ENCODE data around the gene TUBGCP2. TPM values are rescaled to one million over a fixed set of nuclear protein-coding genes. Genes with fewer than 3 reads are reported as not detected.

Gene TUBGCP2
- total RNA-seq, 2 donors from 2014 or later: 53.8 to 53.9 TPM

- no peak for ATAC-seq
- no peak for DNase-seq
- intact Hi-C loops (cut with DNase I, micrococcal nuclease): no loop called here
Observed at GRCh38 chr10:133344236-133344635, 35.6 kb upstream of the TUBGCP2 start.

GRCh38 chr10:133343558-133343957 is 34.9 kb upstream of the TUBGCP2 start:
- no peak for DNase-seq
- intact Hi-C loops (cut with DNase I, micrococcal nuclease): no loop called here
- ATAC-seq: no peak

GRCh38 chr10:133342942-133343341 is 34.3 kb upstream of the TUBGCP2 start:
- ATAC-seq (no peak), DNase-seq (no peak)
- intact Hi-C loops (cut with DNase I, micrococcal nuclease): no loop called here

- intact Hi-C loops (cut with DNase I, micrococcal nuclease): no loop called here
- DNase-seq (no peak), ATAC-seq (no peak)
Observed at GRCh38 chr10:133341983-133342382, 33.3 kb upstream of the TUBGCP2 start.

GRCh38 chr10:133339708-133340380 is 31.2 kb upstream of the TUBGCP2 start:
- intact Hi-C loops (cut with DNase I, micrococcal nuclease): no loop called here
- DNase-seq: no peak
- ATAC-seq: no peak

- intact Hi-C loops (cut with DNase I, micrococcal nuclease): no loop called here
- no peak for ATAC-seq
- no peak for DNase-seq
Observed at GRCh38 chr10:133338080-133339071, 29.7 kb upstream of the TUBGCP2 start.

GRCh38 chr10:133337370-133337725 is 28.7 kb upstream of the TUBGCP2 start:
- ATAC-seq (no peak), DNase-seq (no peak)
- intact Hi-C loops (cut with DNase I, micrococcal nuclease): no loop called here

- ATAC-seq (peak; percentile 31), DNase-seq (peak in 1 of 2 donors; percentile 73)
- intact Hi-C loops (cut with DNase I, micrococcal nuclease): no loop called here
Observed at GRCh38 chr10:133336577-133337369, 28.1 kb upstream of the TUBGCP2 start, which contains the start of gene CALY. TSS of gene CALY (minus strand) at chr10:133336896. CDS start at chr10:133328989, 7,907 bp downstream.

GRCh38 chr10:133336118-133336576 is 27.5 kb upstream of the TUBGCP2 start:
- ATAC-seq (peak; percentile 4), DNase-seq (no peak)
- intact Hi-C loops (cut with DNase I, micrococcal nuclease): no loop called here

- peak; percentile 49 for ATAC-seq
- intact Hi-C loops (cut with DNase I, micrococcal nuclease): no loop called here
- DNase-seq: peak in 1 of 2 donors; percentile 72
Observed at GRCh38 chr10:133335246-133336117, 26.8 kb upstream of the TUBGCP2 start.

- intact Hi-C loops (cut with DNase I, micrococcal nuclease): no loop called here
- no peak for DNase-seq
- ATAC-seq: peak; percentile 46
Observed at GRCh38 chr10:133334503-133335245, 26.0 kb upstream of the TUBGCP2 start.

GRCh38 chr10:133332936-133333699 is 24.4 kb upstream of the TUBGCP2 start:
- no peak for DNase-seq
- no peak for ATAC-seq
- intact Hi-C loops (cut with DNase I, micrococcal nuclease): no loop called here

- ATAC-seq (peak; percentile 85), DNase-seq (peak; percentile 69 to 93)
Observed at GRCh38 chr10:133329491-133330202, 21.0 kb upstream of the TUBGCP2 start.

GRCh38 chr10:133328358-133329343 is 20.0 kb upstream of the TUBGCP2 start:
- DNase-seq: no peak
- intact Hi-C loops (cut with DNase I, micrococcal nuclease): loop anchor here in 1 of 2 donors (5.0 kb wide), 1 partner anchor 279 kb away; no protein-coding TSS in a partner anchor
- no peak for ATAC-seq

More at GRCh38 chr10:133329491-133330202, 21.0 kb upstream of the TUBGCP2 start:
- intact Hi-C loops (cut with DNase I, micrococcal nuclease): loop anchor here in 1 of 2 donors (5.0 kb wide), 1 partner anchor 278 kb away; no protein-coding TSS in a partner anchor

Measured in left colon (tissue), 2 donors.